ENCODE measurements around the gene DLG2. TPM values are rescaled to one million over a fixed set of nuclear protein-coding genes. Genes with fewer than 3 reads are reported as not detected.
A peak's percentile ranks its signal among the peaks of the same experiment; 100 is the strongest.

Gene DLG2
- total and polyA plus RNA-seq, 4 donors, result 0.30 to 5.5 (median 0.68) TPM

GRCh38 chr11:84061726-84062125, 1565.4 kb downstream of the DLG2 start:
- Histone ChIP-seq H3K9me3 (ENCODE audit: control insufficient read depth in 4 of 4, low read length in 3 of 4) (no peaks in the 10 kb centered on the region), H3K27me3 (ENCODE audit: control insufficient read depth in 4 of 4, insufficient read depth in 4 of 4, low read length in 3 of 4) (no peaks in the 10 kb centered on the region), H3K36me3 (ENCODE audit: control insufficient read depth in 4 of 4, insufficient read depth in 3 of 4, low read depth in 1 of 4, low read length in 3 of 4) (no peaks in the 10 kb centered on the region), H3K9ac (ENCODE audit: low read depth in 1 of 2, low read length in 2 of 2) (no peak overlapping the region), H3K27ac (ENCODE audit: low read depth in 1 of 2, low read length in 2 of 2) (no peak overlapping the region), H3K4me1 (ENCODE audit: control insufficient read depth in 4 of 4, insufficient read depth in 4 of 4, low read length in 3 of 4) (no peaks in the 10 kb centered on the region), H3K4me3 (ENCODE audit: low read depth in 1 of 3, low read length in 3 of 3) (no peak overlapping the region)
- 95% methylated on average over 1 of the region's 1 CpG for WGBS
- TF ChIP-seq ZBTB33 (IDR thresholded peaks at IDR 0.05) (no peak), RXRA (IDR thresholded peaks at IDR 0.05) (no peak), HNF4A (conservative IDR thresholded peaks at IDR 0.05) (no peak), GABPA (IDR thresholded peaks at IDR 0.05 in 1 of 2, conservative IDR thresholded peaks at IDR 0.05 in 1 of 2) (no peak), TAF1 (conservative IDR thresholded peaks at IDR 0.05) (no peak), REST (IDR thresholded peaks at IDR 0.05) (no peak), MAX (IDR thresholded peaks at IDR 0.05) (no peak), FOXA2 (IDR thresholded peaks at IDR 0.05) (no peak), NR2F2 (IDR thresholded peaks at IDR 0.05) (no peak), ATF3 (IDR thresholded peaks at IDR 0.05) (no peak), CTCF (IDR thresholded peaks at IDR 0.05; ENCODE audit: low read depth, low read length, missing input control) (no peak), FOXA1 (IDR thresholded peaks at IDR 0.05) (no peak), JUND (IDR thresholded peaks at IDR 0.05) (no peak)
- no peak for DNase-seq (ENCODE audit: low spot score)

- Histone ChIP-seq H3K27ac (ENCODE audit: low read depth in 1 of 2, low read length in 2 of 2) (no peak overlapping the region), H3K36me3 (ENCODE audit: control insufficient read depth in 4 of 4, insufficient read depth in 3 of 4, low read depth in 1 of 4, low read length in 3 of 4) (no peaks in the 10 kb centered on the region), H3K9me3 (ENCODE audit: control insufficient read depth in 4 of 4, low read length in 3 of 4) (no peaks in the 10 kb centered on the region), H3K4me1 (ENCODE audit: control insufficient read depth in 4 of 4, insufficient read depth in 4 of 4, low read length in 3 of 4) (no peaks in the 10 kb centered on the region), H3K9ac (ENCODE audit: low read depth in 1 of 2, low read length in 2 of 2) (no peak overlapping the region), H3K27me3 (ENCODE audit: control insufficient read depth in 4 of 4, insufficient read depth in 4 of 4, low read length in 3 of 4) (no peaks in the 10 kb centered on the region), H3K4me3 (ENCODE audit: low read depth in 1 of 3, low read length in 3 of 3) (no peak overlapping the region)
- WGBS, result 81% methylated on average over 6 of the region's 6 CpGs
- TF ChIP-seq HNF4A (conservative IDR thresholded peaks at IDR 0.05), result peak in 1 of 2 donors; percentile 6
- TF ChIP-seq ZBTB33 (IDR thresholded peaks at IDR 0.05), result no peak
- no peak for DNase-seq (ENCODE audit: low spot score)
Measured at GRCh38 chr11:84056653-84057376, 1570.3 kb downstream of the DLG2 start.
